Neural cell (in vitro differentiated cells): ENCODE measurements around the gene WDR83.

Source experiments
- EP300 ChIP-seq: fragments of 450-650 bp; conservative IDR thresholded peaks from 2 replicates; pipeline ENCODE4 v1.6.1; 2014; ENCODE audit warnings: antibody characterized with exemption, mild to moderate bottlenecking, moderate library complexity; ENCODE audit not compliant: poor library complexity, severe bottlenecking
- EZH2 ChIP-seq: fragments of 200-600, 300-800 bp; shearing (Covaris generic), sonication (generic); IDR thresholded peaks from 2 replicates; pipeline ENCODE4 v1.6.1; 2014; ENCODE audit warnings: antibody characterized with exemption, low read length, borderline replicate concordance, mild to moderate bottlenecking; ENCODE audit not compliant: insufficient read depth, poor library complexity, severe bottlenecking
- POLR2AphosphoS5 ChIP-seq: IDR thresholded peaks from 2 replicates; pipeline ENCODE4 v1.6.1; 2012
- RAD21 ChIP-seq: fragments of 450-650 bp; conservative IDR thresholded peaks from 2 replicates; pipeline ENCODE4 v1.6.1; 2014; ENCODE audit warnings: antibody characterized with exemption, mild to moderate bottlenecking, moderate library complexity
- REST ChIP-seq: IDR thresholded peaks from 2 replicates; pipeline ENCODE4 v1.6.1; 2012; ENCODE audit warnings: borderline replicate concordance
- SMC3 ChIP-seq: fragments of 450-650 bp; conservative IDR thresholded peaks from 2 replicates; pipeline ENCODE4 v1.6.1; 2014; ENCODE audit warnings: antibody characterized with exemption, mild to moderate bottlenecking, moderate library complexity; ENCODE audit not compliant: poor library complexity
- TAF1 ChIP-seq: IDR thresholded peaks from 2 replicates; pipeline ENCODE4 v1.6.1; 2012; ENCODE audit warnings: low read depth
- TF ChIP-seq, protein P1 (sequence below): fragments of 450-650 bp; IDR thresholded peaks from 2 replicates; pipeline ENCODE4 v1.5.1; 2014; ENCODE audit warnings: antibody characterized with exemption, mild to moderate bottlenecking, moderate library complexity; ENCODE audit not compliant: poor library complexity, severe bottlenecking

GRCh38 chr19:12664406-12665280, 2.0 kb upstream of the WDR83 start:
- TF ChIP-seq, protein P1, sequence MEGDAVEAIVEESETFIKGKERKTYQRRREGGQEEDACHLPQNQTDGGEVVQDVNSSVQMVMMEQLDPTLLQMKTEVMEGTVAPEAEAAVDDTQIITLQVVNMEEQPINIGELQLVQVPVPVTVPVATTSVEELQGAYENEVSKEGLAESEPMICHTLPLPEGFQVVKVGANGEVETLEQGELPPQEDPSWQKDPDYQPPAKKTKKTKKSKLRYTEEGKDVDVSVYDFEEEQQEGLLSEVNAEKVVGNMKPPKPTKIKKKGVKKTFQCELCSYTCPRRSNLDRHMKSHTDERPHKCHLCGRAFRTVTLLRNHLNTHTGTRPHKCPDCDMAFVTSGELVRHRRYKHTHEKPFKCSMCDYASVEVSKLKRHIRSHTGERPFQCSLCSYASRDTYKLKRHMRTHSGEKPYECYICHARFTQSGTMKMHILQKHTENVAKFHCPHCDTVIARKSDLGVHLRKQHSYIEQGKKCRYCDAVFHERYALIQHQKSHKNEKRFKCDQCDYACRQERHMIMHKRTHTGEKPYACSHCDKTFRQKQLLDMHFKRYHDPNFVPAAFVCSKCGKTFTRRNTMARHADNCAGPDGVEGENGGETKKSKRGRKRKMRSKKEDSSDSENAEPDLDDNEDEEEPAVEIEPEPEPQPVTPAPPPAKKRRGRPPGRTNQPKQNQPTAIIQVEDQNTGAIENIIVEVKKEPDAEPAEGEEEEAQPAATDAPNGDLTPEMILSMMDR = no peak
- TF ChIP-seq RAD21 (no peak), POLR2AphosphoS5 (no peak), EZH2 (no peak), REST (no peak), TAF1 (no peak), EP300 (no peak), SMC3 (no peak)
